Measurements from ENCODE around the gene GTF2F1.

GRCh38 chr19:6442087-6442688 lies 49.2 kb upstream of the GTF2F1 start:
- TF ChIP-seq CTCF (conservative IDR thresholded peaks at IDR 0.05; ENCODE audit: low read depth, low read length) (no peak), EZH2 (IDR thresholded peaks at IDR 0.05; ENCODE audit: low read length, unreplicated experiment) (no peak), EZH2phosphoT487 (IDR thresholded peaks at IDR 0.05; ENCODE audit: borderline replicate concordance, low read length) (no peak)
